Fibroblast of lung (primary cell): ENCODE data around the gene IKZF3.

Source experiments
- CTCF ChIP-seq, 2 donors: IDR thresholded peaks in 1 of 2; conservative IDR thresholded peaks in 1 of 2; 1 replicate in 1 of 2; 2 replicates in 1 of 2; pipeline ENCODE4 v1.5.1; 2011 to 2012; ENCODE audit warnings: low read length in 2 of 2, control low read depth in 1 of 2, inconsistent platforms in 1 of 2, low read depth in 1 of 2, mild to moderate bottlenecking in 1 of 2
- EZH2 ChIP-seq: IDR thresholded peaks from 2 replicates; pipeline ENCODE4 v1.5.1; 2012; ENCODE audit warnings: low read length, control low read depth, mild to moderate bottlenecking; ENCODE audit errors: missing control alignments

GRCh38 chr17:39814497-39814896 lies 49.6 kb downstream of the IKZF3 start:
- TF ChIP-seq CTCF (conservative IDR thresholded peaks at IDR 0.05 in 1 of 2, IDR thresholded peaks at IDR 0.05 in 1 of 2; ENCODE audit: low read depth in 1 of 2, low read length in 2 of 2) (no peak), EZH2 (no peak)
